Trophoblast cell (in vitro differentiated cells and primary cell): ENCODE measurements around the gene CKAP2L.

ENCODE experiments used
- DNase-seq, 2 donors: peaks; one replicate each; pipeline ENCODE4 v3.0.0-alpha.2; 2016
- H2AFZ ChIP-seq: 2 replicates; pipeline ENCODE4 v1.6.1; 2013; ENCODE audit warnings: low read length, moderate library complexity, mild to moderate bottlenecking; ENCODE audit not compliant: insufficient read depth, poor library complexity
- H2AK5ac ChIP-seq: 2 replicates; pipeline ENCODE4 v1.6.1; 2013; ENCODE audit warnings: mild to moderate bottlenecking, low read length
- H2BK120ac ChIP-seq: 2 replicates; pipeline ENCODE4 v1.6.1; 2013; ENCODE audit warnings: low read length, mild to moderate bottlenecking, moderate library complexity; ENCODE audit not compliant: insufficient read depth, poor library complexity
- H2BK12ac ChIP-seq: 2 replicates; pipeline ENCODE4 v1.6.1; 2013; ENCODE audit warnings: mild to moderate bottlenecking, low read length, moderate library complexity
- H2BK5ac ChIP-seq: 2 replicates; pipeline ENCODE4 v1.6.1; 2013; ENCODE audit warnings: low read length, low read depth, moderate library complexity, mild to moderate bottlenecking; ENCODE audit not compliant: poor library complexity
- H3K14ac ChIP-seq: 2 replicates; pipeline ENCODE4 v1.6.1; 2013; ENCODE audit warnings: mild to moderate bottlenecking, low read length
- H3K18ac ChIP-seq: 2 replicates; pipeline ENCODE4 v1.6.1; 2013; ENCODE audit warnings: mild to moderate bottlenecking, low read length
- H3K23ac ChIP-seq: 2 replicates; pipeline ENCODE4 v1.6.1; 2013; ENCODE audit warnings: low read length
- H3K27ac ChIP-seq: 2 replicates; pipeline ENCODE4 v1.5.1; 2013; ENCODE audit warnings: low read depth, mild to moderate bottlenecking, inconsistent platforms, low read length, moderate library complexity
- H3K27me3 ChIP-seq: 2 replicates; pipeline ENCODE4 v1.6.1; 2013; ENCODE audit warnings: inconsistent platforms, mild to moderate bottlenecking, low read length, moderate library complexity; ENCODE audit not compliant: insufficient read depth
- H3K36me3 ChIP-seq, 2 experiments: 1 replicate in 1 of 2; 2 replicates in 1 of 2; pipeline ENCODE4 v1.6.1; 2013; ENCODE audit warnings: low read length in 2 of 2, mild to moderate bottlenecking in 2 of 2, moderate library complexity in 1 of 2; ENCODE audit not compliant: insufficient read depth in 2 of 2, control insufficient read depth in 1 of 2
- H3K4ac ChIP-seq: 2 replicates; pipeline ENCODE4 v1.6.1; 2013; ENCODE audit warnings: low read depth, mild to moderate bottlenecking, low read length, moderate library complexity
- H3K4me1 ChIP-seq, 2 experiments: 1 replicate in 1 of 2; 2 replicates in 1 of 2; pipeline ENCODE4 v1.6.1; 2013; ENCODE audit warnings: low read length in 2 of 2, mild to moderate bottlenecking in 2 of 2, moderate library complexity in 1 of 2; ENCODE audit not compliant: insufficient read depth in 2 of 2, control insufficient read depth in 1 of 2
- H3K4me2 ChIP-seq: 2 replicates; pipeline ENCODE4 v1.6.1; 2013; ENCODE audit warnings: inconsistent platforms, mild to moderate bottlenecking, low read length, moderate library complexity
- H3K4me3 ChIP-seq: 2 replicates; pipeline ENCODE4 v1.5.1; 2013; ENCODE audit warnings: mild to moderate bottlenecking, low read depth, low read length, inconsistent platforms
- H3K79me1 ChIP-seq: one replicate; pipeline ENCODE4 v1.6.1; 2013; ENCODE audit warnings: low read length
- H3K79me2 ChIP-seq: 2 replicates; pipeline ENCODE4 v1.6.1; 2013; ENCODE audit warnings: low read length, mild to moderate bottlenecking; ENCODE audit not compliant: control insufficient read depth, insufficient read depth, poor library complexity
- H3K9ac ChIP-seq: 2 replicates; pipeline ENCODE4 v1.6.1; 2013; ENCODE audit warnings: mild to moderate bottlenecking, low read length
- H3K9me3 ChIP-seq: 2 replicates; pipeline ENCODE4 v1.6.1; 2013; ENCODE audit warnings: low read depth, mild to moderate bottlenecking, control low read depth, inconsistent platforms, low read length; ENCODE audit not compliant: insufficient read depth
- H4K12ac ChIP-seq: 2 replicates; pipeline ENCODE4 v1.6.1; 2013; ENCODE audit warnings: low read depth, mild to moderate bottlenecking, low read length, moderate library complexity
- H4K8ac ChIP-seq: 2 replicates; pipeline ENCODE4 v1.6.1; 2013; ENCODE audit warnings: low read depth, mild to moderate bottlenecking, low read length, moderate library complexity
- H4K91ac ChIP-seq: one replicate; pipeline ENCODE4 v1.6.1; 2013; ENCODE audit warnings: low read depth, mild to moderate bottlenecking, low read length, moderate library complexity
- WGBS: extraction: QIAGEN DNeasy Blood & Tissue Kit; methylation state at CpG from one replicate; pipeline ENCODE4 v1.1.7; 2013; ENCODE audit warnings: missing lambda C conversion rate; ENCODE audit not compliant: insufficient read length, insufficient coverage; ENCODE audit errors: extremely low coverage; 5-methylcytosine and 5-hydroxymethylcytosine counted together

CKAP2L gene

DNA sequence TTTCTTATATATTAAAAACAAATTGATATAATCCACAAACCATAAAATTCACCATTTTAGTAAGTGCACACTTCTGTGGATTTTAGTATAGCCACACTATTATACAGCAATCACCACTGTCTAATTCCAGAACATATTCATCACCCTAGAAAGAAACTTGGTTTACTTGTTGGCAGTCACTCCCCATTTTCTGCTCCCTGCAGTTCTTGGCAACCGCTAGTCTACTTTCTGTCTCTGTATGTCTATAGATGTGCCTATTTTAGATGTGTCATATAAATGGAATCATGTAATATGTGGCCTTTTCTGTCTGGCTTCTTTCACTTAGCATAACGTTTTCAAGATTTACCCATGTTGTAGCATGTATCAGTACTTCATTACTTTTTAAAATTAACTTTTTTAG is 5.7 kb downstream of the CKAP2L start:
- no peak overlapping the region for H2BK120ac ChIP-seq
- H3K14ac ChIP-seq = no peak overlapping the region
- H3K23ac ChIP-seq = no peak overlapping the region
- no peak for DNase-seq
- H4K12ac ChIP-seq = no peak overlapping the region
- H3K4ac ChIP-seq = no peak overlapping the region
- H3K36me3 ChIP-seq = peaks cover 1 to 9% of the 10 kb centered on the region in 2 experiments
- no peak overlapping the region for H3K27ac ChIP-seq
- H3K4me1 ChIP-seq = peaks cover 0 to 6% of the 10 kb centered on the region in 2 experiments
- no peaks in the 10 kb centered on the region for H3K27me3 ChIP-seq
- no peak overlapping the region for H4K91ac ChIP-seq
- no peaks in the 10 kb centered on the region for H3K9me3 ChIP-seq
- no peak overlapping the region for H2AK5ac ChIP-seq
- H3K4me2 ChIP-seq = no peak overlapping the region
- H3K4me3 ChIP-seq = no peak overlapping the region
- no peak overlapping the region for H2AFZ ChIP-seq
- H3K79me2 ChIP-seq = no peaks in the 10 kb centered on the region
- no peak overlapping the region for H4K8ac ChIP-seq
- no peak overlapping the region for H3K9ac ChIP-seq
- WGBS = no CpG with 5 or more reads among the region's 2 CpGs
- H3K79me1 ChIP-seq = no peaks in the 10 kb centered on the region
- no peak overlapping the region for H2BK12ac ChIP-seq
- H2BK5ac ChIP-seq = no peak overlapping the region
- no peak overlapping the region for H3K18ac ChIP-seq

GRCh38 chr2:112757265-112757664 is 7.1 kb downstream of the CKAP2L start:
- Histone ChIP-seq H2AFZ (no peak overlapping the region), H3K18ac (no peak overlapping the region), H3K4me3 (no peak overlapping the region), H4K91ac (no peak overlapping the region), H3K9me3 (no peaks in the 10 kb centered on the region), H2BK120ac (no peak overlapping the region), H3K36me3 (peaks cover 1 to 9% of the 10 kb centered on the region in 2 experiments), H4K8ac (no peak overlapping the region), H2BK12ac (no peak overlapping the region), H2AK5ac (no peak overlapping the region), H4K12ac (no peak overlapping the region), H3K9ac (no peak overlapping the region), H3K79me2 (no peaks in the 10 kb centered on the region), H3K27me3 (no peaks in the 10 kb centered on the region), H3K4ac (no peak overlapping the region), H3K27ac (no peak overlapping the region), H3K4me2 (no peak overlapping the region), H2BK5ac (no peak overlapping the region), H3K4me1 (no peaks in the 10 kb centered on the region), H3K23ac (no peak overlapping the region), H3K14ac (no peak overlapping the region), H3K79me1 (no peaks in the 10 kb centered on the region)
- DNase-seq = no peak
- no CpG with 5 or more reads among the region's 3 CpGs for WGBS

DNA sequence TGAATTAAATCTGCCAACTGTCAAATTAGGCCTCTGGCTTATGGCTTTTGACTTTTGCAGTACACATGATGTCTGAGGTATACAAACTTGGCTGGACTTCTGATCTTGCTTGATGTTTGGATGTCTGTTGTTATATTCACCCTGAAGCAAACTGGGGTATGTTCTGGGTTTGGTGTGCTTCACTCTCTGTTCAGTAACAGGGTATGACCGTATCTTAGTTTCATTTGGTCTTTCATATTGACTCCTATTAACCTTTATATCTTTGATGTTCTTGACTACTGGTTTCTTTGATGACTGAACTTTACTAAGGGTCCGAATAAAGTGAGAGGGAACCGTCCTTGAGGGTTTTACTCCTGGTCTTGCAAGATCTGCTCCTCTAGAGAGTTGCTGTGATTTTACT is 8.2 kb downstream of the CKAP2L start:
- Histone ChIP-seq H3K18ac (no peak overlapping the region), H3K4me3 (no peak overlapping the region), H3K9me3 (no peaks in the 10 kb centered on the region), H3K4me1 (no peaks in the 10 kb centered on the region), H3K27me3 (no peaks in the 10 kb centered on the region), H2BK120ac (no peak overlapping the region), H3K4me2 (no peak overlapping the region), H3K14ac (no peak overlapping the region), H4K91ac (no peak overlapping the region), H3K9ac (no peak overlapping the region), H2BK5ac (no peak overlapping the region), H4K12ac (no peak overlapping the region), H3K27ac (no peak overlapping the region), H2AFZ (no peak overlapping the region), H3K23ac (no peak overlapping the region), H3K79me1 (no peaks in the 10 kb centered on the region), H3K4ac (no peak overlapping the region), H3K79me2 (no peaks in the 10 kb centered on the region), H3K36me3 (peaks cover 1 to 9% of the 10 kb centered on the region in 2 experiments), H4K8ac (no peak overlapping the region), H2AK5ac (no peak overlapping the region), H2BK12ac (no peak overlapping the region)
- WGBS = no CpG with 5 or more reads among the region's 3 CpGs
- DNase-seq = no peak

- no peak overlapping the region for H2BK12ac ChIP-seq
- DNase-seq = no peak
- H3K9ac ChIP-seq = no peak overlapping the region
- H2AK5ac ChIP-seq = no peak overlapping the region
- H3K14ac ChIP-seq = no peak overlapping the region
- no CpG with 5 or more reads among the region's 4 CpGs for WGBS
- H4K91ac ChIP-seq = no peak overlapping the region
- H3K18ac ChIP-seq = no peak overlapping the region
- no peaks in the 10 kb centered on the region for H3K9me3 ChIP-seq
- H2BK120ac ChIP-seq = no peak overlapping the region
- no peak overlapping the region for H4K8ac ChIP-seq
- H3K79me1 ChIP-seq = no peaks in the 10 kb centered on the region
- no peak overlapping the region for H3K27ac ChIP-seq
- H2AFZ ChIP-seq = no peak overlapping the region
- no peak overlapping the region for H3K4me3 ChIP-seq
- no peaks in the 10 kb centered on the region for H3K27me3 ChIP-seq
- no peak overlapping the region for H3K4me2 ChIP-seq
- H4K12ac ChIP-seq = no peak overlapping the region
- H3K36me3 ChIP-seq = peaks cover 1 to 9% of the 10 kb centered on the region in 2 experiments
- no peaks in the 10 kb centered on the region for H3K4me1 ChIP-seq
- no peak overlapping the region for H3K23ac ChIP-seq
- H2BK5ac ChIP-seq = no peak overlapping the region
- no peak overlapping the region for H3K4ac ChIP-seq
- no peaks in the 10 kb centered on the region for H3K79me2 ChIP-seq
Measured at GRCh38 chr2:112755444-112755843, 9.0 kb downstream of the CKAP2L start.
